Measurements from ENCODE around the gene MS4A7. TPM values are rescaled to one million over a fixed set of nuclear protein-coding genes. Genes with fewer than 3 reads are reported as not detected.

Gene MS4A7
- total RNA-seq, 2 experiments from 2014 or later = not detected

DNA sequence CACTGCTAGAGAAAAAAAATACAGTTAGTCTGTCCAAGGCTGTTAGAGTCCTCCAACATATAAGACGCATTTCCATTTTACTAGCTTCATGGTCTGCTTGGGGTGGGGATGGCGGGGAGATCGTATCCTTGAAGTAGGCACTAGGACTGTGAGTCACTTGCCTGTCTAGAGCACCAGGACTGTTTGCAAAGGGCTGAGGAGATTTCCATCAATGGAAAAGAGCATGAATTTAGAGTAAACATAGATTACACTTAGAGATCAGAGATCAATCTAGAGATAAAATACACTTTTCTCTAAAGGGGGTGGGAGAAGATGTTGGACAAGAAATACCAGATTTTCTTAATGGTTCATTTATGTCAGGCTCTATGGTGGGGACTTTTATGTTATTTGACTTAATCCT, 1.7 kb upstream of the MS4A7 start:
- Mint-ChIP-seq H3K36me3 (ENCODE audit: low read depth) (no peaks in the 10 kb centered on the region), H3K9me3 (no peaks in the 10 kb centered on the region), H3K27ac (no peak overlapping the region), H3K4me3 (no peak overlapping the region), H3K27me3 (peaks cover 28% of the 10 kb centered on the region), H3K4me1 (ENCODE audit: low read depth) (peaks cover 7% of the 10 kb centered on the region)
- ATAC-seq (no peak), DNase-seq (no peak)
- CTCF ChIA-PET = no interaction called here
- intact Hi-C loops (cut with micrococcal nuclease) = no loop called here
- TF ChIP-seq CTCF (IDR thresholded peaks at IDR 0.05) = no peak
- POLR2A ChIA-PET = no interaction called here

DNA sequence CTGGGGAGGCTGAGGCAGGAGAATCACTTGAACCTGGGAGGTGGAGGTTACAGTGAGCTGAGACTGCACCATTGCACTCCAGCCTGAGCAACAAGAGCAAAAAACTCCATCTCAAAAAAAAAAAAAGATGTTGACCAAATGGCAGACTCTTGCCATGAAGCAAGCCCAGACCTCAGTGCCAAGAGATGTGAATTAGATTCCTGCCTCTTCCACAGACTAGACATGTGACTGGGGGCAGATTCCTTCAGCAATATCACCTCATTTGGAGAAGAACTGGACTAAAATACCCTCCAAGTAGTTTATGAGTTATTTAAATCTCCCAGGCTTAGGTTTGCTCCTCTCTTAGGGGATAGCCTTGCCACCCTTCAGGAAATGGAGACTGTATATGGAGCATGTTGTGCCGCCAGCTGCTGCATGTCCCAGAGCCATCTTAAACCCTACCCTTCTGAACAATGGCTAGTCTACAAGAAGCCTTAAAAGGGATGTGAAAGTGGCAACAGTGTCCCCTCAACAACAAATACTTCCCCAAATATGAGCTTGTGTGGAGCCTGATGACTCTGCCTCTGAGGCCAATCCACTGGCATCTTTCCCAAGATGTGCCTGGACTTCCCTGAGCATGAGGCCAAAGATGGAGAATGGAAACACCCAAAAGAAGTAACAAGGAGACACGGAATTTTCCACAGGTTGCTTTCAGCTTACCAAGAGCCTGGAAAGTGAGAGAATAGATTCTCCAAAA, 763 bp upstream of the MS4A7 start:
- DNase-seq (no peak), ATAC-seq (no peak)
- ChIA-PET POLR2A (no interaction called here), CTCF (interaction anchor here (1.2 kb wide), 1 partner anchor 14 kb away, joined by 5 read pairs; no protein-coding TSS in a partner anchor)
- no peak overlapping the region for H3K27ac Mint-ChIP-seq
- intact Hi-C loops (cut with micrococcal nuclease) = no loop called here
- H3K36me3 Mint-ChIP-seq (ENCODE audit: low read depth) = no peaks in the 10 kb centered on the region
- peaks cover 7% of the 10 kb centered on the region for H3K4me1 Mint-ChIP-seq (ENCODE audit: low read depth)
- TF ChIP-seq CTCF (IDR thresholded peaks at IDR 0.05) = no peak
- H3K4me3 Mint-ChIP-seq = no peak overlapping the region
- H3K27me3 Mint-ChIP-seq = peaks cover 25% of the 10 kb centered on the region
- no peaks in the 10 kb centered on the region for H3K9me3 Mint-ChIP-seq

DNA sequence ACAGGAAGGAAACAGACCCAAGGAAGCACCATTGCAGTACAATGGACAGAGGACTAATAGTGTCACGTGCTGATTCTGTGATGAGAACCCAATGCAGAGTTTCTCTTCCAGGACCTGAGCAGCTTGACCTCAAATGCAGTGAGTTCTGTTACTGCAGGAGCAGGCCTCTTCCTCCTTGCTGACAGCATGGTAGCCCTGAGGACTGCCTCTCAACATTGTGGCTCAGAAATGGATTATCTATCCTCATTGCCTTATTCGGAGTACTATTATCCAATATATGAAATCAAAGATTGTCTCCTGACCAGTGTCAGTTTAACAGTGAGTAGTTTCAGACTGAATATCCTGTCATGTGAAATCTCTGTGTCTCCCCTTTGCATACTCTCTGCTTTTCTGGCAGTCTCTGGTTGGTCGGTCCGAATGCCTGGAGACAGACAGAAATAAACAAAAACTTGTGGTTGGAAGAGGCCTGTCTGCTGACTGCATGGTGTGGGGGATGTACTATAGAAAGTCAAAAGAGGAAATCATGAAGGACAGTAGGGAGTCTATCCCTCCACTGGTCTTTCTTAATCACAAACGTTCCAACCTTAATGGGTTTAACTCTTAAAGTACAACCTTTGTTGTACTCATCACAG, 11.1 kb downstream of the MS4A7 start:
- CTCF ChIA-PET = interaction anchor here (1.5 kb wide), 1 partner anchor 24 kb away, joined by 3 read pairs; no protein-coding TSS in a partner anchor
- no peak for ATAC-seq
- Mint-ChIP-seq H3K36me3 (ENCODE audit: low read depth) (no peaks in the 10 kb centered on the region), H3K4me3 (no peak overlapping the region), H3K27me3 (peaks cover 2% of the 10 kb centered on the region), H3K4me1 (ENCODE audit: low read depth) (no peaks in the 10 kb centered on the region), H3K9me3 (no peaks in the 10 kb centered on the region), H3K27ac (no peak overlapping the region)
- intact Hi-C loops (cut with micrococcal nuclease) = no loop called here
- POLR2A ChIA-PET = no interaction called here
- no peak for TF ChIP-seq CTCF (IDR thresholded peaks at IDR 0.05)
- no peak for DNase-seq

- no peak for ATAC-seq
- peaks cover 2% of the 10 kb centered on the region for H3K27me3 Mint-ChIP-seq
- TF ChIP-seq CTCF (IDR thresholded peaks at IDR 0.05) = no peak
These were observed 12.1 kb downstream of the MS4A7 start for GRCh38 chr11:60390419-60390818.

GRCh38 chr11:60392361-60392760, 14.0 kb downstream of the MS4A7 start:
- CTCF ChIA-PET = interaction anchor here (0.8 to 2.9 kb wide), 2 partner anchors 15 to 29 kb away, joined by 3 to 8 read pairs; no protein-coding TSS in a partner anchor
- Mint-ChIP-seq H3K27ac (no peak overlapping the region), H3K27me3 (peaks cover 2% of the 10 kb centered on the region), H3K4me1 (ENCODE audit: low read depth) (no peaks in the 10 kb centered on the region), H3K4me3 (no peak overlapping the region), H3K36me3 (ENCODE audit: low read depth) (no peaks in the 10 kb centered on the region), H3K9me3 (no peaks in the 10 kb centered on the region)
- TF ChIP-seq CTCF (IDR thresholded peaks at IDR 0.05) = no peak
- DNase-seq = no peak
- POLR2A ChIA-PET = no interaction called here
- ATAC-seq = no peak
- intact Hi-C loops (cut with micrococcal nuclease) = no loop called here

More at GRCh38 chr11:60390419-60390818, 12.1 kb downstream of the MS4A7 start:
- H3K4me1 Mint-ChIP-seq (ENCODE audit: low read depth) = no peaks in the 10 kb centered on the region
- DNase-seq = no peak
- H3K4me3 Mint-ChIP-seq = no peak overlapping the region
- no peak overlapping the region for H3K27ac Mint-ChIP-seq
- intact Hi-C loops (cut with micrococcal nuclease) = no loop called here
- ChIA-PET POLR2A (no interaction called here), CTCF (interaction anchor here (1.0 kb wide), 1 partner anchor 35 kb away, joined by 3 read pairs; no protein-coding TSS in a partner anchor)
- H3K9me3 Mint-ChIP-seq = no peaks in the 10 kb centered on the region
- no peaks in the 10 kb centered on the region for H3K36me3 Mint-ChIP-seq (ENCODE audit: low read depth)

Data from activated CD8-positive, alpha-beta T cell treated with anti-CD3 and anti-CD28 coated beads for 36 hours (primary cell).